Measurements from ENCODE around the gene ZMYND8.

ZMYND8 gene

GRCh38 chr20:47237715-47238114 lies 118.8 kb downstream of the ZMYND8 start:
- ATAC-seq (ENCODE audit: insufficient read depth, low read depth) (no peak), DNase-seq (no peak)
- Histone ChIP-seq H3K36me3 (ENCODE audit: insufficient read depth, low read length) (peaks cover 85% of the 10 kb centered on the region), H4K20me1 (ENCODE audit: insufficient read depth, low read length) (peaks cover 21% of the 10 kb centered on the region; the same call in 1 of the 2 replicates), H3K27me3 (ENCODE audit: insufficient read depth, low read length, poor library complexity) (no peaks in the 10 kb centered on the region), H3K27ac (ENCODE audit: low read length) (no peak overlapping the region), H2AFZ (ENCODE audit: low read depth, low read length) (no peak overlapping the region), H3K79me2 (ENCODE audit: insufficient read depth, low read length) (no peaks in the 10 kb centered on the region), H3K9me3 (ENCODE audit: insufficient read depth, low read length, severe bottlenecking) (no peaks in the 10 kb centered on the region), H3K4me2 (ENCODE audit: insufficient read depth, low read length) (no peak overlapping the region), H3K4me1 (ENCODE audit: insufficient read depth, low read length) (no peaks in the 10 kb centered on the region), H3K4me3 (ENCODE audit: low read depth in 1 of 2, low read length in 2 of 2) (no peak overlapping the region), H3K9ac (ENCODE audit: low read depth, low read length) (no peak overlapping the region)
- TF ChIP-seq CTCF (IDR thresholded peaks at IDR 0.05; ENCODE audit: borderline replicate concordance, extremely low read depth, low read length, poor library complexity, severe bottlenecking) (no peak), EZH2 (IDR thresholded peaks at IDR 0.05; ENCODE audit: borderline replicate concordance, low read depth, low read length, severe bottlenecking) (no peak)

GRCh38 chr20:47236639-47236900 lies 119.9 kb downstream of the ZMYND8 start:
- Histone ChIP-seq H3K4me2 (ENCODE audit: insufficient read depth, low read length) (no peak overlapping the region), H3K27ac (ENCODE audit: low read length) (no peak overlapping the region), H2AFZ (ENCODE audit: low read depth, low read length) (no peak overlapping the region), H3K36me3 (ENCODE audit: insufficient read depth, low read length) (peaks cover 85% of the 10 kb centered on the region), H4K20me1 (ENCODE audit: insufficient read depth, low read length) (peaks cover 16% of the 10 kb centered on the region; the same call in 1 of the 2 replicates), H3K4me1 (ENCODE audit: insufficient read depth, low read length) (no peaks in the 10 kb centered on the region), H3K27me3 (ENCODE audit: insufficient read depth, low read length, poor library complexity) (no peaks in the 10 kb centered on the region), H3K9ac (ENCODE audit: low read depth, low read length) (no peak overlapping the region), H3K4me3 (ENCODE audit: low read depth in 1 of 2, low read length in 2 of 2) (no peak overlapping the region), H3K79me2 (ENCODE audit: insufficient read depth, low read length) (no peaks in the 10 kb centered on the region), H3K9me3 (ENCODE audit: insufficient read depth, low read length, severe bottlenecking) (no peaks in the 10 kb centered on the region)
- ATAC-seq (ENCODE audit: insufficient read depth, low read depth): no peak
- no peak for TF ChIP-seq EZH2 (IDR thresholded peaks at IDR 0.05; ENCODE audit: borderline replicate concordance, low read depth, low read length, severe bottlenecking)
- TF ChIP-seq CTCF (IDR thresholded peaks at IDR 0.05; ENCODE audit: borderline replicate concordance, extremely low read depth, low read length, poor library complexity, severe bottlenecking): no peak
- no peak for DNase-seq

GRCh38 chr20:47235853-47236638 lies 120.5 kb downstream of the ZMYND8 start:
- no peaks in the 10 kb centered on the region for H3K79me2 ChIP-seq (ENCODE audit: insufficient read depth, low read length)
- peaks cover 11% of the 10 kb centered on the region; the same call in 1 of the 2 replicates for H4K20me1 ChIP-seq (ENCODE audit: insufficient read depth, low read length)
- no peak for DNase-seq
- no peak overlapping the region for H3K27ac ChIP-seq (ENCODE audit: low read length)
- H3K27me3 ChIP-seq (ENCODE audit: insufficient read depth, low read length, poor library complexity): no peaks in the 10 kb centered on the region
- TF ChIP-seq CTCF (IDR thresholded peaks at IDR 0.05; ENCODE audit: borderline replicate concordance, extremely low read depth, low read length, poor library complexity, severe bottlenecking): no peak
- TF ChIP-seq EZH2 (IDR thresholded peaks at IDR 0.05; ENCODE audit: borderline replicate concordance, low read depth, low read length, severe bottlenecking): no peak
- no peaks in the 10 kb centered on the region for H3K4me1 ChIP-seq (ENCODE audit: insufficient read depth, low read length)
- H3K9ac ChIP-seq (ENCODE audit: low read depth, low read length): no peak overlapping the region
- H2AFZ ChIP-seq (ENCODE audit: low read depth, low read length): no peak overlapping the region
- no peak overlapping the region for H3K4me2 ChIP-seq (ENCODE audit: insufficient read depth, low read length)
- peaks cover 85% of the 10 kb centered on the region for H3K36me3 ChIP-seq (ENCODE audit: insufficient read depth, low read length)
- no peak for ATAC-seq (ENCODE audit: insufficient read depth, low read depth)
- H3K4me3 ChIP-seq (ENCODE audit: low read depth in 1 of 2, low read length in 2 of 2): no peak overlapping the region
- no peaks in the 10 kb centered on the region for H3K9me3 ChIP-seq (ENCODE audit: insufficient read depth, low read length, severe bottlenecking)

Data from DND-41 (cell line).